ENCODE measurements around the gene HBZ.
"Not testable (repeated sequence)": the region's sequence is repeated elsewhere in the genome, so short reads cannot be mapped to it uniquely, and the experiment has no call there.

HBZ gene

GRCh38 chr16:179211-180092, 27.0 kb downstream of the HBZ start:
- no peak for DNase-seq (ENCODE audit: low read depth)

GRCh38 chr16:180101-180675, 27.7 kb downstream of the HBZ start, which contains the start of gene HBQ1:
Gene HBQ1 (plus strand): TSS chr16:180459. CDS start chr16:180487, 28 bp downstream.
- no peak for DNase-seq (ENCODE audit: low read depth)

GRCh38 chr16:180681-181564, 28.5 kb downstream of the HBZ start:
- DNase-seq (ENCODE audit: low read depth): peak; percentile 77

GRCh38 chr16:181565-182021, 29.1 kb downstream of the HBZ start:
- no peak for DNase-seq (ENCODE audit: low read depth)

GRCh38 chr16:183005-183404, 30.6 kb downstream of the HBZ start:
- DNase-seq (ENCODE audit: low read depth): no peak

- no peak for DNase-seq (ENCODE audit: low read depth)
Measured at GRCh38 chr16:185213-185612, 32.8 kb downstream of the HBZ start.

- DNase-seq (ENCODE audit: low read depth): no peak
Measured at GRCh38 chr16:185691-186090, 33.2 kb downstream of the HBZ start.

GRCh38 chr16:187330-187729, 34.9 kb downstream of the HBZ start:
- no peak for DNase-seq (ENCODE audit: low read depth)

GRCh38 chr16:188674-189073, 36.2 kb downstream of the HBZ start:
- DNase-seq (ENCODE audit: low read depth): no peak

- DNase-seq (ENCODE audit: low read depth): no peak
Measured at GRCh38 chr16:189604-190186, 37.3 kb downstream of the HBZ start.

- no peak for DNase-seq (ENCODE audit: low read depth)
Measured at GRCh38 chr16:191831-192230, 39.4 kb downstream of the HBZ start.

- DNase-seq (ENCODE audit: low read depth): no peak
Measured at GRCh38 chr16:192686-193085, 40.2 kb downstream of the HBZ start.

- no peak for DNase-seq (ENCODE audit: low read depth)
Measured at GRCh38 chr16:193441-193840, 41.0 kb downstream of the HBZ start.

- DNase-seq (ENCODE audit: low read depth): no peak
Measured at GRCh38 chr16:194516-194915, 42.1 kb downstream of the HBZ start.

GRCh38 chr16:200388-200787, 47.9 kb downstream of the HBZ start:
- no peak for DNase-seq (ENCODE audit: low read depth)

GRCh38 chr16:203246-203645, 50.8 kb downstream of the HBZ start:
- no peak for DNase-seq (ENCODE audit: low read depth)

GRCh38 chr16:204046-204445, 51.6 kb downstream of the HBZ start:
- not testable (repeated sequence) for DNase-seq (ENCODE audit: low read depth)
